ENCODE data around the gene COL4A4.

- no peak for TF ChIP-seq POLR2AphosphoS5 (IDR thresholded peaks at IDR 0.05; ENCODE audit: low read depth, low read length)
- TF ChIP-seq TAF1 (IDR thresholded peaks at IDR 0.05; ENCODE audit: low read depth, low read length) = no peak
- TF ChIP-seq POLR2A (IDR thresholded peaks at IDR 0.05; ENCODE audit: low read depth, low read length) = no peak
- TF ChIP-seq SPI1 (IDR thresholded peaks at IDR 0.05; ENCODE audit: low read depth, low read length) = no peak
- no peak for TF ChIP-seq POU2F2 (IDR thresholded peaks at IDR 0.05; ENCODE audit: low read depth, low read length)
- TF ChIP-seq PAX5 (IDR thresholded peaks at IDR 0.05; ENCODE audit: insufficient read depth, low read length, severe bottlenecking) = no peak
These were observed 106.9 kb downstream of the COL4A4 start for GRCh38 chr2:227057060-227057459.
